COR-L47 (cell line): ENCODE results near the gene EIF6.

Experiments used
- DNase-seq: peaks from one replicate; lab custom pipeline; 2025; lab: John Stamatoyannopoulos, UW

The EIF6 gene

DNA sequence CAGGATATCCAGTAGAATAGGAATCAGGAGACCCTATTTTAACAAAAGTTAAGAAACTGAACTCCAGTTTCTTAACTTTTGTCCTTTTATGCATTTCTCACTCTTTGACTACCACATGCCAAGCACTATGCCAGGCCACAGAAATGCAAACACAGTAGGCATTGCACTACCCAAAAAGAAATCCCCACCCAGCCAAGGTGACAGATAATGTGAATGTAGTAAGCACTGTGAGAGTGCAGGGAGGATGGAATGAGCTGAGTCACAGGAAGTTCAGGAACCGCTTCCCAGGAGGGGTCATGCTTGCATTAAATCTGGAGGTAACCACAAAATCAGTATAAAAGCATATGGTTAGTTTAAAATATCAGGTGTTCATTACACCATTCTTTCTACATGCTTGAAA, 27.7 kb upstream of the EIF6 start:
- DNase-seq = no peak

DNA sequence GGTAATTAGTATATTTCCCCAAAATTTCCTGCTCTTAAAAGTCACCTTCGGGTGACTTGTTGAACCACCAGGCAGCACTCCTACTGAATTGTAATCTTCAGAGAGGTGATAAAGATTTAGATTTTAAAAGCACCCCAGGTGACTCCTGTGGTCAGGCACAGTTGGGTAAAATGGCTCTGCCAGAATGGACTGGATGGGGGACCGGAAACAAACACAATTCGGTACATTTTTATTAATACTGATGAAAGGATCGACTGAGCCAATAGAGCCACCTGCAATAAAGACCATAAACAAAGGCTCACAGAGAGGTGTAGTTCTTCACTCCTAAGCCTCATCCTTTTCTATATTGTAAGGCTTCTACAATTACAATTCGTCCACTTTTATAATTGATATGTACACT, 27.2 kb upstream of the EIF6 start:
- DNase-seq = no peak

GRCh38 chr20:35311409-35311808, 26.8 kb upstream of the EIF6 start:
- DNase-seq = no peak

- no peak for DNase-seq
Observed at GRCh38 chr20:35307666-35308653, 23.4 kb upstream of the EIF6 start.

GRCh38 chr20:35306931-35307517, 22.5 kb upstream of the EIF6 start:
- peak; percentile 28 for DNase-seq

DNA sequence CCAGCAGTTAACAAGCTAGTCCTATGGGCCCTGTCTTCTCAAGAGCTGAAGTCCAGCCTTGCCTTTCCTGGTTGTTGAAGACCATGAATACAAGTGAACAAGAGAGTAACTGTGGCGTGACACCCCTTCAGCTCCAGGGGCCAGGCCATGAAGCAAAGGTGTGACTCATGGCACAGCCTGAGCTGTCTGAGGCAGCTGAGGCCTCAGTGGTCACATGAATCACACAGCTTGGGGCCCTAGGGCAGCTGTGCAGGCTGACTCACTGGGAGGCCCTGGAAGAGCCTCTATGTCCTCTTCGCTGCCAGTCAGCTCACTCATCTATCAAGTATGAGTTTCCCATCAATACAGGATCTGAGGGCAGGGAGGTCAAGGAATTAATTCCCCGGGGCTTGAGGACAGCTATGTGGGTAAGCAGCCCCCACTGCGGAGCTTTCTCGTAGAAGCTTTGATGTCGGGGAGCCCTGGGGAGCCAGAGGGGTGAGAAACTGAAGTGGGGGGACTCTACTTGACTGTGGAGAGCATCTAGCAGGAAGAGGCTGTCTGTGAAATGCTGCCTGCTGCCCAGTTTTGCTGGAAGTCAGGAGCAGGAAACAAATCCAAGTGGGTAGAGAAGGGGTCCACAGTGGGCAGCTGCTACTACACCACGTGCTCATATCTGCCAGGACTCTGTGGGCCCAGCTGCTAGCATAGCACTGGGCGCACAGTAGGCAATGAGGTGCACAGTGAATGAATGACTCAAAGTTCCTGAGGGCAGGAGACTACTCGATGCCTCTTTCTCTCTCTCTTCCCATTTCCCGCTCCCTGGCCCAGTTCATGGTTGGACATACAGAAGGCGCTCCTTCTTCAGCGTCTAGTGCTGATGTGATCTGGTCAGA, 21.3 kb upstream of the EIF6 start:
- no peak for DNase-seq

- DNase-seq = no peak
Observed at GRCh38 chr20:35304956-35305355, 20.4 kb upstream of the EIF6 start.

GRCh38 chr20:35303735-35304491, 19.3 kb upstream of the EIF6 start:
- DNase-seq = peak; percentile 81

DNA sequence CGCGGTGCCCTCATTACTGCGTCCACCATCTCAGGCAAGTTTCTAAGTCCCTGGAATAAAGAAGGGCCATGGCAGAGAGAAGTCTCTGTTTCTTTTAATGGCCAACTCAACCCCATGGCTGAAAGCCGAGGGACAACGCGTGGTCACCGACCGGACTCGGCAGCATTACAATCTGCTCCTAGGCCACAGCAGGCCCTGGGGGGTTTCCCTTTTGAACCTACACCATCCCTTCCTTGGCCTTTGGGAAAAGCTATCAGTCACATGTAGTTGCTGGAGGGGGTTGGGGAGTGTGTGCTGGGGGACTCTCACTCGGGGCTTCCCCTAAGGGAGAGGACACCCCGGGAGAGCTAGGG, 18.8 kb upstream of the EIF6 start:
- no peak for DNase-seq

DNA sequence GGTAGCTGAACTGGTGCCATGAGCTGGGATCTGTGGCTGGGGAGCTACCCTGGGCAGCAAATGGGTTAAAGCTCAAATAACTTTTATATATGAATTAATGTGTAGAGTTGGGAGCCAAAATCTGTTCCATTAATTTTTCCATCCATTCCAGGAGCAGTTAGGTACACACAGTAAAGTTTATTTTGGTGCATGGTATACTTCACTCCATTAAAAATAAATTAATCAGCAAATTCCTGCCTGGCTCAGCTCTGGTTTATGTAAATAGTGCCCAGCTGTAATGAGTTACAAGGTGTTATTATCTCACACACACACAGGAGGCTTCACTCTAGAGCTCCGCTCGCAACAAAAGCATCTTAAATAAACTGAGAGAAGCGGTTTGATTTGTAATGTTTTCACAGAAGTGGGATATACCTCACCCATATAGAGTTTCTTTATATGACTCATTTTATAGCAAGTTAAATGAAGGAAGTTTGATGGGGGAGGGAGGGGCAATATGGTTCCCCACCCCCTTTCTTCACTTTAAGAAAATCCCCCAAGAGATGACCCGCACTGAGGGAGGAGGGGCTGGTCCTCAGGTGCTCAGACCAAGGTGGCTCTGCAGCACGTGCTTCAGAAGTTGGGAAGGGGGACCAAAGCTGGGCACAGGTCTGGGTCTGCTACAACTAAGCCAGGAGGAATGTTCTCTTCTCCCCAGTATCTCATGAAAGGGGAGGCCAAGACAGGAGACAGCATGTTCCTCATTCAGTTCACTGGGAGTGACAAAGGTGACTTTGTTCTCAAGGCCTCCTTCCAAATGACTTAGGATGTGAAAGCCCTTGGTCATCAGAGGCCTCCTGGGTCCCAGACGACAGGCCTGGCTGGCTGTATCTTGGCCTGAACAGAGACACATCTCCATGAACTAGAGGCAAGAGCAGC, 18.1 kb upstream of the EIF6 start:
- peak; percentile 59 for DNase-seq

- DNase-seq = no peak
Observed at GRCh38 chr20:35301426-35301825, 16.9 kb upstream of the EIF6 start.

GRCh38 chr20:35300469-35301262, 16.1 kb upstream of the EIF6 start:
- DNase-seq = no peak

DNA sequence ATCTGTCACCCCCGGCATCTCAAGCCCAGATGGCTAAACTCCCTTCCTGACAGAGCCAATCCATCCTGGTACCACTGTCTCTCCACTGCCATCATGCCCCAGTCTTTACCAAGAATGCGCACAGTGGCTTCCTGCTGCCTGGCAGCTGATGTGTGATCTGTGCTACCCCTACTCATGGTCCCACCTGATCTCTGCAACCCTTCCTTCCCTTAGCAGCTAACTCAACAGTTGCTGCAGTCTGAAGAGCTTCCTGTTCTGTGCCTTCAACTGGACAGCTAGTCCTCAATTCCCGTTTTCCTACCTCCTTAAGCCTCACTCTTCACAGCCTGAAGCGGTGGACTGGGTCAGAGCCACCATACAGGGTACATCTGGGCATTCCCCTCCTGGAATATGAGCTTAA, 15.2 kb upstream of the EIF6 start:
- no peak for DNase-seq

- DNase-seq = no peak
Observed at GRCh38 chr20:35298264-35298663, 13.7 kb upstream of the EIF6 start.

DNA sequence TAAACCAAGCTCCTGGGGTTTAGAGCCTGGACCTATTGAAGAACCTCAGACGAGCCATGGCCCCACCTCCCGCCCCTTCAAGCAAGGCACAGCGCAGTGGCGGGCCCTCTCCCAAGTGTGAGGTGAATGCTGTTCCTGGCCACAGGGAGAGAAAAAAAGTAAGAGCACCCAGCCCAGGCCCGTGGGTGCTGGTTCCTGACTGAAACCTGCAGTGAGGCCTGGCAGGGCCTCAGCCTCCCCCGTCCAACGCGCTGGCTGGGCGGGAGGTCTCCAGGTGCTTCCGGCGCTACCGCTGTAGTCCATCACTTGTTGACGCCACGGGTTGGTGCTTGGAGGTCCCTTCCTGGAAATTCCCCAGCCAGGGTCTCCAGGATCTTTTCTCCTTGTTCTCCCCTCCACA, 13.2 kb upstream of the EIF6 start:
- DNase-seq = no peak

DNA sequence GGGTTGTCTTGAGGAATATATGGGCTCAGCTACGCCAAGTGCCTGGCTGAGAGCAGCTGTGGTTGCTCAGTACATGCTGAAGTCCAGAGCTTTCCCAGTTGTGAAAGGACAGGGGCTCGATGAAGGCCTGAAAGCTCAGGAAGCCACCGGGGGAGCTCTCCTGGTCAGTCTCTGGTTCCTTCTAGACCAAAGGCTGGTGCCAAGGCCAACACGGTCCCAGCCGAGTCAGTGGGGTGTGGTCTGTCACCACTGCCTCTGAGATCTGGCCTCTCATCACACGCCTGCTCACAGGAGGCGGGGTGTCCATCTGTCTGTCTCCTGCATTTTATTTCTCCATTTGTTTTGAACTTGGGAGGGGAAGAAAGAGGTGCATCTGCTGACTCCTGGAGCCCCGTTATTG, 12.6 kb upstream of the EIF6 start:
- DNase-seq = no peak

- peak; percentile 4 for DNase-seq
Observed at GRCh38 chr20:35296101-35296554, 11.6 kb upstream of the EIF6 start.

DNA sequence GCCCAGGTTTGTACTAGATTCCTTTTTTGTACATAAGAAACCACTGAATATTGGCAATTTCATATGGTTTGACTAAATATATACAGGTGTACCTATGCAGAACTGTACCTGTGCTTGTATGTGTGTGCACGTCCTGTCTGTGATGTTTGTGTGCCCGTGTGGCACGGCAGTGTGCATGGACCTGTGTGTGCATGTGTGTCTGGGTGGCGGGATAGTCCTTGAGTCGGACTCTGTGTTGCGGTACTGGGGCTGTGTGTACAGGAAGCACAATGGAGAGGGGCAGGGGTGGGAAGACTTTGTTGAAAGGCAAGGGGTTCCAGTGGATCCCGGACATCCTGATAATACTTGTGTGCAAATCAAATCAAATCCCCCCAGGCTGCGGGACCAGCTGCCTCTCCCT, 11.1 kb upstream of the EIF6 start:
- no peak for DNase-seq

- no peak for DNase-seq
Observed at GRCh38 chr20:35295058-35295457, 10.5 kb upstream of the EIF6 start.

DNA sequence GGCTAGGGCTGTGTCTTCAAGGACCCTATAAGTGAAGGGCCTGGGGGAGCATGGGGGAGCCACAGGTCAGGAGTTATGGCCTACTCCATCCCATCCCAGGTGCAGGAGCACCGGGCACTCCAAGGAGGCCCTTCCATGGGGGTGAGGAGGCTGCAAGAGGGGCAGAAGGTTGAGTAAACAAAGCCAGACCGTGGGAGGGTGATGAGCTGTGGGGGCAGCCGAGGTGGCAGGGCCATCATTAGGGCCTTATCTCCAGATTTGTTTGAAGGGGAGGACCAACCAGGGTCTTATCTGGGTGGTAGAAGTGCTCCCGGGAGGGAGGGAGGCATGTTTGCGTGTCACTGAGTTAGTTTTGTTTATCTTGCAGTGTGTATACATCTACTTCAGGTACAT, 9.7 kb upstream of the EIF6 start:
- no peak for DNase-seq
